HUES6 (cell line): ENCODE results near the gene LIAS.
A peak's percentile ranks its signal among the peaks of the same experiment; 100 is the strongest.

Source experiments
- H3K27ac ChIP-seq: 2 replicates; pipeline ENCODE4 v1.7.0; 2013; ENCODE audit warnings: low read depth, mild to moderate bottlenecking, low read length, inconsistent platforms
- H3K27me3 ChIP-seq: 2 replicates; pipeline ENCODE4 v1.6.1; 2013; ENCODE audit warnings: low read length; ENCODE audit not compliant: control insufficient read depth, insufficient read depth
- H3K36me3 ChIP-seq: 2 replicates; pipeline ENCODE4 v1.6.1; 2013; ENCODE audit warnings: low read length; ENCODE audit not compliant: control insufficient read depth, insufficient read depth
- H3K4me1 ChIP-seq: 2 replicates; pipeline ENCODE4 v1.6.1; 2013; ENCODE audit warnings: low read length; ENCODE audit not compliant: control insufficient read depth, insufficient read depth
- H3K4me3 ChIP-seq: 2 replicates; pipeline ENCODE4 v1.5.1; 2013; ENCODE audit warnings: low read depth, low read length
- H3K9ac ChIP-seq: one replicate; pipeline ENCODE4 v1.6.1; 2013; ENCODE audit warnings: mild to moderate bottlenecking, low read length
- H3K9me3 ChIP-seq: 2 replicates; pipeline ENCODE4 v1.6.1; 2013; ENCODE audit warnings: low read depth, low read length; ENCODE audit not compliant: control insufficient read depth, insufficient read depth

Gene LIAS

GRCh38 chr4:39524161-39524957 is 65.5 kb downstream of the LIAS start:
- H3K27ac ChIP-seq = no peak overlapping the region
- H3K4me3 ChIP-seq = no peak overlapping the region
- H3K36me3 ChIP-seq = peaks cover 11% of the 10 kb centered on the region; the same call in 1 of the 2 replicates

GRCh38 chr4:39525822-39526690 is 67.2 kb downstream of the LIAS start:
- peak overlapping the region; percentile 74 for H3K9ac ChIP-seq
- H3K27ac ChIP-seq = no peak overlapping the region; the same call in 1 of the 2 replicates
- no peaks in the 10 kb centered on the region for H3K4me1 ChIP-seq
- H3K4me3 ChIP-seq = peak overlapping the region; percentile 80
- H3K9me3 ChIP-seq = peaks cover 10% of the 10 kb centered on the region
- H3K27me3 ChIP-seq = no peaks in the 10 kb centered on the region
- H3K36me3 ChIP-seq = peaks cover 16% of the 10 kb centered on the region

More at GRCh38 chr4:39524161-39524957, 65.5 kb downstream of the LIAS start:
- no peak overlapping the region for H3K9ac ChIP-seq
- H3K4me1 ChIP-seq = no peaks in the 10 kb centered on the region
- no peaks in the 10 kb centered on the region for H3K9me3 ChIP-seq
- H3K27me3 ChIP-seq = no peaks in the 10 kb centered on the region

- Histone ChIP-seq H3K4me1 (no peaks in the 10 kb centered on the region), H3K36me3 (peaks cover 20% of the 10 kb centered on the region), H3K4me3 (peak overlapping the region; percentile 80), H3K27me3 (no peaks in the 10 kb centered on the region), H3K9me3 (peaks cover 17% of the 10 kb centered on the region), H3K27ac (peak overlapping the region; percentile 62; the same call in 1 of the 2 replicates), H3K9ac (peak overlapping the region; percentile 74)
These were observed 68.0 kb downstream of the LIAS start for GRCh38 chr4:39526765-39527295.

- peak within 1 kb of the TSS; percentile 74 for H3K9ac ChIP-seq
- H3K4me3 ChIP-seq = peak within 1 kb of the TSS; percentile 80
- H3K4me1 ChIP-seq = no peaks in the 10 kb centered on the region
- H3K9me3 ChIP-seq = peaks cover 24% of the 10 kb centered on the region
- H3K27ac ChIP-seq = peak within 1 kb of the TSS; percentile 62
- H3K36me3 ChIP-seq = peaks cover 26% of the 10 kb centered on the region
- H3K27me3 ChIP-seq = no peaks in the 10 kb centered on the region
These were observed 68.6 kb downstream of the LIAS start, which contains the start of gene UGDH for GRCh38 chr4:39527296-39528060. TSS of gene UGDH (minus strand) at chr4:39527439. CDS start at chr4:39521512, 5,927 bp downstream.

DNA sequence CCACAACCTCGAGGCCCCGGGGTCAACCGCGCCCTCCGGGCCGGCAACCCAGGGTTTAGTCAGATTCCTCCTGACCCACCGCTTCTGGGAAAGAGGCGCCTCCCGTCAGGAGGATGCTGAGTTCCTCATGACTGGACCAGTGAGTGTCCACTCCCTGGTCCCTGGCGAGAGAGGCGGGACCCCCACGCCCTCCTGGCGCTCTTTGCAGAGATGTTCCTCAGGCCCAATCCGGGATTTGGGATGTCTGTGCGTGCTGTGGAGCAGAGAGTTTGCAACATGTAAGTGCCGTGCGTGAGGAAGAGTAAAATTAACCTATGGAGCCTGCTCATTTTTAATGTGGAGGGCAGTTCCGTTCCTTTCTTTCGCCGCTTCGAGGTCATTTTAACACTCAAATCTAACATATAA is 69.2 kb downstream of the LIAS start:
- Histone ChIP-seq H3K27ac (peak overlapping the region; percentile 62; the same call in 1 of the 2 replicates), H3K4me3 (peak overlapping the region; percentile 80)

More for the DNA sequence above, 69.2 kb downstream of the LIAS start:
- no peaks in the 10 kb centered on the region for H3K4me1 ChIP-seq
- H3K9ac ChIP-seq = peak overlapping the region; percentile 74
- no peaks in the 10 kb centered on the region for H3K27me3 ChIP-seq
- H3K36me3 ChIP-seq = peaks cover 32% of the 10 kb centered on the region
- H3K9me3 ChIP-seq = peaks cover 30% of the 10 kb centered on the region
